Bronchial epithelial cell (primary cell): ENCODE data around the gene DOCK1. TPM values are rescaled to one million over a fixed set of nuclear protein-coding genes. Genes with fewer than 3 reads are reported as not detected.

ENCODE experiments used
- DNase-seq: peaks from one replicate; pipeline ENCODE4 v3.0.0-alpha.2; 2010; ENCODE audit warnings: low read depth
- FAIRE-seq: peaks from 2 replicates; lab custom pipeline; 2011; peaks lifted over from hg19 to GRCh38; lab: Jason Lieb, UNC
- H3K27me3 ChIP-seq: 2 replicates; pipeline ENCODE4 v1.5.1; 2011; ENCODE audit warnings: low read length; ENCODE audit not compliant: control insufficient read depth, insufficient read depth
- H3K36me3 ChIP-seq: 2 replicates; pipeline ENCODE4 v1.5.1; 2011; ENCODE audit warnings: low read length; ENCODE audit not compliant: control insufficient read depth, insufficient read depth
- H3K4me3 ChIP-seq: 2 replicates; pipeline ENCODE4 v1.5.1; 2011; ENCODE audit warnings: mild to moderate bottlenecking, low read depth, low read length, control low read depth
- CTCF ChIP-seq: IDR thresholded peaks from 2 replicates; pipeline ENCODE4 v1.5.1; 2011; ENCODE audit warnings: mild to moderate bottlenecking, moderate library complexity, low read length, control low read depth, inconsistent platforms; ENCODE audit not compliant: insufficient read depth, severe bottlenecking
- total RNA-seq: library from RNA; depleted of rRNA; stranded (reverse); fragments of >200 nt; gene quantifications from 2 replicates; pipeline ENCODE4 v1.2.1, GENCODE V29; 2014

DOCK1 gene
- total RNA-seq, 1 donor from 2014 or later = 173 TPM

- Histone ChIP-seq H3K36me3 (no peaks in the 10 kb centered on the region), H3K4me3 (no peak overlapping the region), H3K27me3 (no peaks in the 10 kb centered on the region)
- no peak for FAIRE-seq
- peak; percentile 14 for DNase-seq
- TF ChIP-seq CTCF = no peak
Measured at GRCh38 chr10:127216274-127216673, 311.0 kb downstream of the DOCK1 start.

- peak; percentile 70 for DNase-seq
- no peak for TF ChIP-seq CTCF
- no peak overlapping the region for H3K4me3 ChIP-seq
- no peaks in the 10 kb centered on the region for H3K36me3 ChIP-seq
- no peaks in the 10 kb centered on the region for H3K27me3 ChIP-seq
- FAIRE-seq = no peak
Measured at GRCh38 chr10:127216786-127217185, 311.6 kb downstream of the DOCK1 start.

GRCh38 chr10:127218658-127219057 lies 313.4 kb downstream of the DOCK1 start:
- no peak for FAIRE-seq
- H3K36me3 ChIP-seq = no peaks in the 10 kb centered on the region
- no peaks in the 10 kb centered on the region for H3K27me3 ChIP-seq
- DNase-seq = no peak
- no peak for TF ChIP-seq CTCF
- no peak overlapping the region for H3K4me3 ChIP-seq

GRCh38 chr10:127221281-127221680 lies 316.1 kb downstream of the DOCK1 start:
- Histone ChIP-seq H3K36me3 (no peaks in the 10 kb centered on the region), H3K27me3 (no peaks in the 10 kb centered on the region), H3K4me3 (no peak overlapping the region)
- no peak for TF ChIP-seq CTCF
- DNase-seq (no peak), FAIRE-seq (no peak)

- FAIRE-seq (no peak), DNase-seq (no peak)
- no peak for TF ChIP-seq CTCF
- no peaks in the 10 kb centered on the region for H3K27me3 ChIP-seq
- no peak overlapping the region for H3K4me3 ChIP-seq
- no peaks in the 10 kb centered on the region for H3K36me3 ChIP-seq
Measured at GRCh38 chr10:127227027-127227426, 321.8 kb downstream of the DOCK1 start.

- no peaks in the 10 kb centered on the region for H3K36me3 ChIP-seq
- H3K4me3 ChIP-seq = no peak overlapping the region
- no peak for TF ChIP-seq CTCF
- DNase-seq (no peak), FAIRE-seq (no peak)
- H3K27me3 ChIP-seq = no peaks in the 10 kb centered on the region
Measured at GRCh38 chr10:127227663-127228062, 322.4 kb downstream of the DOCK1 start.
